Lower leg skin (tissue), 3 donors: ENCODE results near the gene TPRX2.

Experiments used
- CTCF ChIP-seq, 3 donors: fragments of 450-650 bp; IDR thresholded peaks; one replicate each; pipeline ENCODE4 v1.5.1; 2016; ENCODE audit warnings: antibody characterized with exemption in 3 of 3, mild to moderate bottlenecking in 3 of 3, moderate library complexity in 2 of 3
- POLR2A ChIP-seq, 2 donors: fragments of 450-650 bp; IDR thresholded peaks; one replicate each; pipeline ENCODE4 v1.6.1; 2016 to 2017; ENCODE audit warnings: antibody characterized with exemption in 2 of 2, mild to moderate bottlenecking in 1 of 2, moderate library complexity in 1 of 2

- TF ChIP-seq CTCF (IDR thresholded peaks at IDR 0.05), result no peak
- no peak for TF ChIP-seq POLR2A (IDR thresholded peaks at IDR 0.05)
Observed at GRCh38 chr19:47819858-47820257, 39.2 kb upstream of the TPRX2 start.
